GM21515 (cell line): ENCODE data around the gene NAA60.
"Not testable (repeated sequence)": the region's sequence is repeated elsewhere in the genome, so short reads cannot be mapped to it uniquely, and the experiment has no call there.

Experiments used
- ATAC-seq: cut with Tn5 transposase; IDR thresholded peaks from one replicate; pipeline ENCODE4 v1.9.1; 2021; ENCODE audit not compliant: unreplicated experiment

Gene NAA60

GRCh38 chr16:3503523-3503922 lies 60.0 kb downstream of the NAA60 start:
- ATAC-seq, result no peak

- ATAC-seq, result no peak
Observed at GRCh38 chr16:3508736-3509135, 65.3 kb downstream of the NAA60 start.

GRCh38 chr16:3509470-3509928 lies 66.0 kb downstream of the NAA60 start:
- no peak for ATAC-seq

- no peak for ATAC-seq
Observed at GRCh38 chr16:3510416-3510815, 66.9 kb downstream of the NAA60 start.

- no peak for ATAC-seq
Observed at GRCh38 chr16:3511286-3512180, 68.1 kb downstream of the NAA60 start.

- no peak for ATAC-seq
Observed at GRCh38 chr16:3513892-3514583, 70.6 kb downstream of the NAA60 start.

GRCh38 chr16:3514621-3515020 lies 71.1 kb downstream of the NAA60 start:
- no peak for ATAC-seq

GRCh38 chr16:3515897-3516296 lies 72.4 kb downstream of the NAA60 start:
- ATAC-seq, result no peak

- ATAC-seq, result no peak
Observed at GRCh38 chr16:3518292-3518985, 75.0 kb downstream of the NAA60 start.

- ATAC-seq, result no peak
Observed at GRCh38 chr16:3518986-3519348, 75.5 kb downstream of the NAA60 start.

GRCh38 chr16:3519581-3519980 lies 76.1 kb downstream of the NAA60 start:
- ATAC-seq, result no peak

GRCh38 chr16:3520413-3520812 lies 76.9 kb downstream of the NAA60 start:
- ATAC-seq, result no peak

- no peak for ATAC-seq
Observed at GRCh38 chr16:3520841-3521240, 77.4 kb downstream of the NAA60 start.

GRCh38 chr16:3523281-3523680 lies 79.8 kb downstream of the NAA60 start:
- ATAC-seq, result no peak

GRCh38 chr16:3525951-3526350 lies 82.5 kb downstream of the NAA60 start:
- no peak for ATAC-seq

- ATAC-seq, result not testable (repeated sequence)
Observed at GRCh38 chr16:3527216-3527829, 83.8 kb downstream of the NAA60 start.

GRCh38 chr16:3528406-3528805 lies 84.9 kb downstream of the NAA60 start:
- no peak for ATAC-seq

- no peak for ATAC-seq
Observed at GRCh38 chr16:3529175-3529574, 85.7 kb downstream of the NAA60 start.

GRCh38 chr16:3530371-3530914 lies 87.0 kb downstream of the NAA60 start:
- no peak for ATAC-seq

- ATAC-seq, result no peak
Observed at GRCh38 chr16:3532741-3533140, 89.3 kb downstream of the NAA60 start.

GRCh38 chr16:3534126-3534525 lies 90.6 kb downstream of the NAA60 start:
- no peak for ATAC-seq
